Right atrium auricular region (tissue), 2 donors: Measurements from ENCODE around the gene DDOST. TPM values are rescaled to one million over a fixed set of nuclear protein-coding genes. Genes with fewer than 3 reads are reported as not detected.

ENCODE experiments used
- DNase-seq: peaks from one replicate; pipeline ENCODE4 v3.0.0-alpha.2; 2019; ENCODE audit warnings: low spot score
- H3K27ac ChIP-seq, 2 donors: fragments of 200-600 bp; sonication (generic); 1 replicate in 1 of 2; 2 replicates in 1 of 2; pipeline ENCODE4 v1.5.1; 2016 to 2019
- H3K27me3 ChIP-seq, 2 donors: fragments of 200-600 bp; sonication (generic); one replicate each; pipeline versions ENCODE4 v1.5.1 to v1.6.0; 2017 to 2019
- H3K36me3 ChIP-seq: fragments of 200-600 bp; sonication (generic); one replicate; pipeline ENCODE4 v1.5.1; 2016
- H3K4me1 ChIP-seq, 2 donors: fragments of 200-600 bp; sonication (generic); one replicate each; pipeline versions ENCODE4 v1.5.1 to v1.6.0; 2017 to 2019
- H3K4me3 ChIP-seq, 2 donors: fragments of 200-600 bp; sonication (generic); 1 replicate in 1 of 2; 2 replicates in 1 of 2; pipeline ENCODE4 v1.5.1; 2017 to 2019; ENCODE audit warnings: mild to moderate bottlenecking in 1 of 2, moderate library complexity in 1 of 2
- H3K9me3 ChIP-seq, 2 donors: fragments of 200-600 bp; sonication (generic); one replicate each; pipeline ENCODE4 v1.5.1; 2019
- total RNA-seq, 2 donors: library from RNA; depleted of rRNA; stranded (reverse); fragments of >200 nt; gene quantifications; one replicate each; pipeline ENCODE4 v1.1.0, GENCODE V29; 2016
- TF ChIP-seq, protein P1 (sequence below), 2 donors: fragments of 200-600 bp; sonication (generic); IDR thresholded peaks; one replicate each; pipeline ENCODE4 v1.5.1; 2019; ENCODE audit warnings: antibody characterized with exemption in 2 of 2

DDOST gene
- total RNA-seq, 2 donors from 2014 or later: 147 to 152 TPM

DNA sequence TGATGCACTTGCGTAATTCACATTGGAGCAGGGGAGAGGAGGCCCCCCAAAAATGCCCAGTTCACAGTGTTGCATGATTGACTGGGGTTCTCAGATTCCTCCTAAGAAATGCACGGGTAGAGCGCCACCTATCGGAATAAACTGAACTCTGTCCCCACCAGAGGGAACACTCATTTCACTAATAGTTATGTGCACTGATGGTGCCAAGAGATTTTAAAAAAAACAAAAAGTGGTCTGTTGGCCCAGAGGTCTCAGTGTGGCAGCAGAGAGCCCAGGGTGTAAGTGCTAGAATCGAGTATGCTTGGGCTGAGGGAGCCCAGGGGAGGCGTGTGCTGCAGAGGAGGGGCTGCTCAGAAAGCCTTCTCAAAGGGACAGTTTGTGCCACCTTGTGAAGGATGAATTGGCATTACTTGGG lies 21.0 kb downstream of the DDOST start:
- DNase-seq: no peak
- Histone ChIP-seq H3K36me3 (peaks cover 68% of the 10 kb centered on the region), H3K4me1 (peaks cover 0 to 5% of the 10 kb centered on the region in 2 donors), H3K9me3 (no peaks in the 10 kb centered on the region), H3K4me3 (no peak overlapping the region), H3K27ac (no peak overlapping the region), H3K27me3 (no peaks in the 10 kb centered on the region)
- TF ChIP-seq, protein P1, sequence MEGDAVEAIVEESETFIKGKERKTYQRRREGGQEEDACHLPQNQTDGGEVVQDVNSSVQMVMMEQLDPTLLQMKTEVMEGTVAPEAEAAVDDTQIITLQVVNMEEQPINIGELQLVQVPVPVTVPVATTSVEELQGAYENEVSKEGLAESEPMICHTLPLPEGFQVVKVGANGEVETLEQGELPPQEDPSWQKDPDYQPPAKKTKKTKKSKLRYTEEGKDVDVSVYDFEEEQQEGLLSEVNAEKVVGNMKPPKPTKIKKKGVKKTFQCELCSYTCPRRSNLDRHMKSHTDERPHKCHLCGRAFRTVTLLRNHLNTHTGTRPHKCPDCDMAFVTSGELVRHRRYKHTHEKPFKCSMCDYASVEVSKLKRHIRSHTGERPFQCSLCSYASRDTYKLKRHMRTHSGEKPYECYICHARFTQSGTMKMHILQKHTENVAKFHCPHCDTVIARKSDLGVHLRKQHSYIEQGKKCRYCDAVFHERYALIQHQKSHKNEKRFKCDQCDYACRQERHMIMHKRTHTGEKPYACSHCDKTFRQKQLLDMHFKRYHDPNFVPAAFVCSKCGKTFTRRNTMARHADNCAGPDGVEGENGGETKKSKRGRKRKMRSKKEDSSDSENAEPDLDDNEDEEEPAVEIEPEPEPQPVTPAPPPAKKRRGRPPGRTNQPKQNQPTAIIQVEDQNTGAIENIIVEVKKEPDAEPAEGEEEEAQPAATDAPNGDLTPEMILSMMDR (IDR thresholded peaks at IDR 0.05): peak; percentile 60 to 86

DNA sequence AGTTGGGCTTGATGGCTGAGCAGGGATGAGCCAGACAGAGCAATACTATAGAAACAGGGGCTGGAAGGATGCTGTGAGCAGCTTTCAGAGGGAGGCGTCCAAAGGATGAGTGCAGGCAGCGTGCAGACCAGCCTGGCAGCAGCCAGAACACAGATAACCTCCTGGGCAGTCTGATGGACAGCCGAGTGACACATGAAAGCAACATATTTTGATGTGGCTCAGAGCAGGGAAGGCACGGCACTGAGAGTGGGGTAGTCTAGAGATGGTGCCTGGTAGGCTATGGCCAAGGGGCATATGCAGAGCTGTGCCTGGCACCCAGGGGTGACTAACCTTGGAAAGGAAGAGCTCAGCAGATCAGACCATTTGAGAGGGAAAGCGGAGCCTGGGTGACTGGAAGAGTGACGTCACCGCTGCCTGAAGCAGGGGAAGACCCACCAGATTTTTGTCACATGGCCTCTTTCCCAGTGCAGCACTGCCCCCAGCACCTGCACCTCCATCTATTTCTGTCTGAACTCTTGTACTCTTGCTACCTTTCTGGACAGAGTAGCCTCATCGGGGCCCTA lies 24.3 kb downstream of the DDOST start:
- Histone ChIP-seq H3K4me1 (peaks cover 0 to 17% of the 10 kb centered on the region in 2 donors), H3K9me3 (no peaks in the 10 kb centered on the region), H3K36me3 (peaks cover 39% of the 10 kb centered on the region), H3K27me3 (no peaks in the 10 kb centered on the region), H3K27ac (no peak overlapping the region), H3K4me3 (no peak overlapping the region)
- TF ChIP-seq, protein P1 (IDR thresholded peaks at IDR 0.05): no peak
- no peak for DNase-seq

DNA sequence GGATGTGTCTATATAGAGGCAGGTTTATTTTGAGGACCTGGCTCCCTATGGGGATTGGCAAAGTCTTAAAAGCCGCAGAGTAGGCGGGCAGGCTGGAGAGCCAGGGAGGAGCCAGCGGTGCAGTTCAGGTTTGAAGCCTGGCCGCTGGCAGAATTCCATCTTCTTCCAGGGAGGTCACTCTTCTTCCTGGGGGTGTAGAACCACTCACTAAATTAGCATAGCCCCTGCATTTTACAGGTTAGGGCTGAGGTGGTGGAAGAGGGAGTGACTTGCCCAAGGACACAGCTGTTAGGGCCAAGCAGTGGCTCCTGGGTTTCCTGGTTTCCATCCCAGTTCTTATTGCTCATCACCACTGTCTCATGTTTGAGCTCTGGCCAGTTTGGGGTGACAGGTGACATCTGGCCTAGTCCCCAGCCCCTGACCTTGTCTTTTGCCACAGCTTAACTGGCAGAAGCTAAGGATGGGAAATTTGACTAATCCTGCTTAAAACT lies 26.5 kb downstream of the DDOST start:
- no peaks in the 10 kb centered on the region for H3K27me3 ChIP-seq
- peak overlapping the region; percentile 93 to 99 for H3K27ac ChIP-seq
- peak overlapping the region; percentile 92 to 98 for H3K4me3 ChIP-seq
- no peak for DNase-seq
- H3K36me3 ChIP-seq: peaks cover 24% of the 10 kb centered on the region
- no peaks in the 10 kb centered on the region for H3K9me3 ChIP-seq
- H3K4me1 ChIP-seq: peaks cover 0 to 17% of the 10 kb centered on the region in 2 donors
- TF ChIP-seq, protein P1 (IDR thresholded peaks at IDR 0.05): no peak

DNA sequence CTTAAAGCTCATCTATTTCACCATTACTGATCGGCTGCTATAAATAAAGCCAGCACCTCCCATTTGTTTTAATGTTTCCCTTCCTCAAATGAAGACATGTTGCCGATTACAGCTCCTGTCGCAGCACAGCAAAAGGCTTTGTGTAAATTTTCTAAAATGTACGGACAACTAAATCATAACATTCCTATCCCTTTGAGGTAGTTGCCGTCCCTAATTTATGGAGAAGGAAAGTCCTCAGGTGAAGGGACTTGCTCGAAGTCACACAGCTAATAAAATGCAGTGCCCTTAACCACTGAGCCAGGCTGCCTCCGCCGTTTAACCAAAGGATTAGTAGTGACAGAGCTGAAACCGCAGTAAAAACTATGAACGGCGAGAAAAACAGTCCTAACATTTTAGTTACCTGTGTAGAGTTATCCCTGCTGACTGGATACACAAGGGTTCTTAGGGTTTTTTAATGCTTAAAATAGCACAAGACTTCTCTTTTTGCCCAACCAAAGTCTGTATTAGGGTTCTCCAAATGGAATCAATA lies 27.0 kb downstream of the DDOST start:
- no peak for DNase-seq
- Histone ChIP-seq H3K27me3 (no peaks in the 10 kb centered on the region), H3K36me3 (peaks cover 19% of the 10 kb centered on the region), H3K9me3 (no peaks in the 10 kb centered on the region), H3K4me1 (peaks cover 0 to 17% of the 10 kb centered on the region in 2 donors), H3K27ac (peak overlapping the region; percentile 93 to 99), H3K4me3 (peak overlapping the region; percentile 92 to 98)
- TF ChIP-seq, protein P1 (IDR thresholded peaks at IDR 0.05): no peak

DNA sequence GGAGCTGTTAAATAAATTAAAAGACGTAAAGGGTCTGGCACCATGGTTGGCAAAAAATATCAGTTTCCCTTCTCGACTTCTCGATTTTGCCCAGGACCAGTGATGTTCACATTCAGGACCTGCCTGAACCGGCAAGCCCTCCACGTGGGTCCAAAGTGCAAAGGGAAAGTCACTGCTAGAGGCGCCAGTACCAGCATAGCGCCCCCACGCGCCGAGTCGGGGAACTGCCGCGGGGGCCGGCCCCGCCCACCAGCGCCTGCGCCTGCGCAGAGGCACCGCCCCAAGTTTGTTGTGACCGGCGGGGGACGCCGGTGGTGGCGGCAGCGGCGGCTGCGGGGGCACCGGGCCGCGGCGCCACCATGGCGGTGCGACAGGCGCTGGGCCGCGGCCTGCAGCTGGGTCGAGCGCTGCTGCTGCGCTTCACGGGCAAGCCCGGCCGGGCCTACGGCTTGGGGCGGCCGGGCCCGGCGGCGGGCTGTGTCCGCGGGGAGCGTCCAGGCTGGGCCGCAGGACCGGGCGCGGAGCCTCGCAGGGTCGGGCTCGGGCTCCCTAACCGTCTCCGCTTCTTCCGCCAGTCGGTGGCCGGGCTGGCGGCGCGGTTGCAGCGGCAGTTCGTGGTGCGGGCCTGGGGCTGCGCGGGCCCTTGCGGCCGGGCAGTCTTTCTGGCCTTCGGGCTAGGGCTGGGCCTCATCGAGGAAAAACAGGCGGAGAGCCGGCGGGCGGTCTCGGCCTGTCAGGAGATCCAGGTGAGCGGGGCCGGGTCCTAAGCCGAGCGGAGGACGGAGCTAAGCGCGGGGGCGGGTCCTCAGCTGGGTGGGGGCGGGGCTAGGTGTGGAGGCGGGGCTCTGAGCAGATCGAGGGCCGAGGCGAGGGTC lies 27.7 kb downstream of the DDOST start, which contains the start of gene PINK1:
TSS of gene PINK1 (plus strand) at position 269 of the 875 bp plus-strand sequence. CDS start at position 360, 91 bp downstream.
- no peaks in the 10 kb centered on the region for H3K9me3 ChIP-seq
- peak; percentile 92 for DNase-seq
- TF ChIP-seq, protein P1 (IDR thresholded peaks at IDR 0.05): peak; percentile 97 to 99
- peak within 1 kb of the TSS; percentile 93 to 99 for H3K27ac ChIP-seq
- no peaks in the 10 kb centered on the region for H3K27me3 ChIP-seq
- peaks cover 12% of the 10 kb centered on the region for H3K36me3 ChIP-seq
- H3K4me1 ChIP-seq: peaks cover 0 to 17% of the 10 kb centered on the region in 2 donors
- H3K4me3 ChIP-seq: peak within 1 kb of the TSS; percentile 92 to 98
